Measurements from ENCODE around the gene GPR35. TPM values are rescaled to one million over a fixed set of nuclear protein-coding genes. Genes with fewer than 3 reads are reported as not detected.

The GPR35 gene
- total RNA-seq, 4 donors from 2014 or later: 91.1 to 244 (median 136) TPM

DNA sequence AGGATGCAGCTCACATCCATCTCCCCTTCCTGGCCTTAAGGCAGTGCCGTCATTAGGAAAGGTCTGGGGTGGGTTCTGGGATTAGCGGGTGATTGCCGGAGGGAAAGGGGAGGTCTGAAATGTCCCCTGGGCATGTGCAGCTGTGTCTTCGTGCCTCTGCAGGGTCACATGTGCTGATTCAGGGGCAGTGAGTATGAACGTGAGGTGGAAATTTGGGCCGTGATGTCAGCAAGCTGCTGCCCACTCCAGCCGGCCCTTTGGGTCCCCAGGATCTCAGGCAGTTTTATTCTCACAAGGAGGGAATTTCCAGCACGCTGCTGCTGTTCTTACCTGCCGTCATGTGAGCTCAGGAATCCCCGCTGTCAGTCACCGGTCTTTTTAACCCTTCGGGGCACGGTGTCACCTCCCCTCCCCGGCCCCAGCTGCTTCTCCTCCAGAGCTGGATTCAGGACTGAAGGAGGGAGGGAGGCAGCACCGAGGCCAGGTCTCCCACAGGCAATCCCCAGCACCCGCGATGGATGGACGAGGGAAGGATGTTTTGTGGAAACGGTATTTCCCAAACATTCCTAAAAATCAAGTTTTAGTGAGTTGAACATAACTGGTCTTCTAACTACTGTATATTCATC is 23.5 kb downstream of the GPR35 start:
- Histone ChIP-seq H3K4me1 (no peaks in the 10 kb centered on the region), H3K4me3 (no peak overlapping the region), H3K36me3 (no peaks in the 10 kb centered on the region), H3K9me3 (no peaks in the 10 kb centered on the region), H3K27ac (no peak overlapping the region), H3K27me3 (peaks cover 63% of the 10 kb centered on the region)
- no peak for DNase-seq
- TF ChIP-seq POLR2A (IDR thresholded peaks at IDR 0.05) (no peak), EP300 (IDR thresholded peaks at IDR 0.05; ENCODE audit: low read depth) (no peak), CTCF (IDR thresholded peaks at IDR 0.05) (no peak), POLR2AphosphoS5 (IDR thresholded peaks at IDR 0.05) (no peak)
- 40% methylated on average over 19 of the region's 19 CpGs; no CpG with 5 or more reads in 1 of the 2 donors for WGBS, 2 donors (ENCODE audit: low coverage in 1 of 2)
- intact Hi-C loops (cut with DNase I; ENCODE audit: low total_unique reads): no loop called here
- in situ Hi-C loops (cut with MboI; ENCODE audit: low pct_ligation_motif_present in 1 of 4, low pct_unique_long_range_greater_than_20kb in 1 of 4, low sequenced_read_pairs in 3 of 4): no loop called here

- Histone ChIP-seq H3K27ac (no peak overlapping the region), H3K27me3 (peaks cover 58% of the 10 kb centered on the region), H3K36me3 (no peaks in the 10 kb centered on the region), H3K4me3 (no peak overlapping the region), H3K9me3 (no peaks in the 10 kb centered on the region), H3K4me1 (no peaks in the 10 kb centered on the region)
- intact Hi-C loops (cut with DNase I; ENCODE audit: low total_unique reads) (no loop called here), in situ Hi-C loops (cut with MboI; ENCODE audit: low pct_ligation_motif_present in 1 of 4, low pct_unique_long_range_greater_than_20kb in 1 of 4, low sequenced_read_pairs in 3 of 4) (no loop called here)
- no peak for DNase-seq
- WGBS, 2 donors (ENCODE audit: low coverage in 1 of 2): 55 to 65% methylated on average over 2 to 7 of the region's 7 CpGs
- TF ChIP-seq CTCF (IDR thresholded peaks at IDR 0.05) (no peak), EP300 (IDR thresholded peaks at IDR 0.05; ENCODE audit: low read depth) (no peak), POLR2A (IDR thresholded peaks at IDR 0.05) (no peak), POLR2AphosphoS5 (IDR thresholded peaks at IDR 0.05) (no peak)
These were observed 24.1 kb downstream of the GPR35 start for GRCh38 chr2:240649331-240649730.

DNA sequence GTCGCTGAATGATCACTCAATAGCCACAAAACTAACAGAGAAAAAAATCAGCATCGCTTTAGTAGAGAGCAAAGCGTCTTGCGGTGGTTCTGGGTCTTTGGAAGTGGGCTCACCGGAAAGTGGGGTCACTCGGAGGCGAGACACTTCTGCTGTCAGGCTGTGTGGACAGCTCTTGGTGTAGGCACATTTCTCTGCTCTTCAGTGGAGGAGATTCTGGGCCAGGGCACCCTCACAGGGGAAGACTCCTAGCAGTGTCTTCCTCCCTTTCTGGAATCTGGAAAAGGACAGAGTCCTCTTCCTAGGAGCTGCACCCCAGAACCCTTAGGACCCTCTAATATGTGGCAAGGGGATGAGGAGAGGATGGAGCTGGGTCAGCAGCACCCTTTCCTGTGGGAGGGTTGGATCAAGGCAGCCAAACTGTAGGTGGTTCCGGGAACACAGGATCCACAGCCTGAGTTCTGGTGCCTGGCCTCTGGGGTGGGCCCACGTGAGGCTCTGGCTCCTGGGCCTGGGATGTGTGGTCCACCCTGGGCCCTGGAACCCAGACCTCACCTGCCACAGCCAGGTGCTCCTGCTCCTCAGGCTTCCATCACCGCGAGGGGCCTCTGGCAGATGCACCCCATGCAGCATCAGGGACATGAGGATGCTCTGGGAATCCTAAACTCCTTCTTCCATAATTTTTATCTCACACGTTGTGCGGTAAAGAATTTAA is 25.1 kb downstream of the GPR35 start:
- WGBS, 2 donors (ENCODE audit: low coverage in 1 of 2): 91% methylated on average over 6 to 13 of the region's 13 CpGs
- Histone ChIP-seq H3K36me3 (no peaks in the 10 kb centered on the region), H3K9me3 (no peaks in the 10 kb centered on the region), H3K27me3 (peaks cover 49% of the 10 kb centered on the region), H3K4me3 (no peak overlapping the region), H3K27ac (no peak overlapping the region), H3K4me1 (no peaks in the 10 kb centered on the region)
- TF ChIP-seq EP300 (IDR thresholded peaks at IDR 0.05; ENCODE audit: low read depth) (no peak), POLR2AphosphoS5 (IDR thresholded peaks at IDR 0.05) (no peak), POLR2A (IDR thresholded peaks at IDR 0.05) (no peak), CTCF (IDR thresholded peaks at IDR 0.05) (no peak)
- in situ Hi-C loops (cut with MboI; ENCODE audit: low pct_ligation_motif_present in 1 of 4, low pct_unique_long_range_greater_than_20kb in 1 of 4, low sequenced_read_pairs in 3 of 4): no loop called here
- intact Hi-C loops (cut with DNase I; ENCODE audit: low total_unique reads): no loop called here
- DNase-seq: no peak

DNA sequence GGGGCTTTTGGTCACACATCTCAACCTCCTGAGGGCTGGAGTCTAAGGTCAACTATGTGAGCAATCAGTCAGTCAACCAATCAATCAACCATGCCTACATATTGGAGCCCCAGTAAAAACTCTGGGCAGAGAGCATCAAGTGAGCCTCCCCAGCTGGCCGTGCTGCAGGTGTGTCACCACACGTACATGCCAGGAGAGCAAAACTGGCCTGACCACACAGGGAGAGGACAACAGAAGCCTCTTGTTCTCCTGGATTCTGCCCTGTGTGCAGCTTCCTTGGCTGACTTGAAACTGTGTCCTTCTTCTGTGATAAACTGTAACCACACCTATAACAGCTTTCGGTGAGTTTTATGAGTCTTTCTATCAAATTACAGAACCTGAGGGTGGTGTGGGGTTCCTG is 25.9 kb downstream of the GPR35 start:
- DNase-seq: no peak
- intact Hi-C loops (cut with DNase I; ENCODE audit: low total_unique reads): no loop called here
- Histone ChIP-seq H3K4me1 (no peaks in the 10 kb centered on the region), H3K9me3 (no peaks in the 10 kb centered on the region), H3K27me3 (peaks cover 56% of the 10 kb centered on the region), H3K36me3 (no peaks in the 10 kb centered on the region), H3K27ac (no peak overlapping the region), H3K4me3 (no peak overlapping the region)
- 43% methylated on average over 3 of the region's 3 CpGs; no CpG with 5 or more reads in 1 of the 2 donors for WGBS, 2 donors (ENCODE audit: low coverage in 1 of 2)
- in situ Hi-C loops (cut with MboI; ENCODE audit: low pct_ligation_motif_present in 1 of 4, low pct_unique_long_range_greater_than_20kb in 1 of 4, low sequenced_read_pairs in 3 of 4): no loop called here
- TF ChIP-seq POLR2A (IDR thresholded peaks at IDR 0.05): no peak
- no peak for TF ChIP-seq CTCF (IDR thresholded peaks at IDR 0.05)
- TF ChIP-seq POLR2AphosphoS5 (IDR thresholded peaks at IDR 0.05): no peak
- no peak for TF ChIP-seq EP300 (IDR thresholded peaks at IDR 0.05; ENCODE audit: low read depth)
